CD4-positive, CD25-positive, alpha-beta regulatory T cell (primary cell): ENCODE results near the gene RAD51B. TPM values are rescaled to one million over a fixed set of nuclear protein-coding genes. Genes with fewer than 3 reads are reported as not detected.

Source experiments
- ATAC-seq, 2 donors: fragments of 150-1000 bp; cut with Tn5 transposase; one replicate each; pipeline ENCODE4 v1.10.0; 2021; ENCODE audit warnings: low read depth in 2 of 2, moderate number of reproducible peaks in 2 of 2, moderate library complexity in 1 of 2
- DNase-seq, 3 donors: peaks; one replicate each; pipeline versions ENCODE4 v3.0.0 to v3.0.0-alpha.2; 2012 to 2022; ENCODE audit warnings: mixed read lengths in 1 of 3
- H3K27ac ChIP-seq: one replicate; pipeline ENCODE4 v1.7.0; 2013; ENCODE audit warnings: mild to moderate bottlenecking, low read length; ENCODE audit not compliant: insufficient read depth, poor library complexity, severe bottlenecking
- H3K27me3 ChIP-seq: one replicate; pipeline ENCODE4 v1.7.0; 2013; ENCODE audit warnings: low read length; ENCODE audit not compliant: control insufficient read depth, insufficient read depth
- H3K36me3 ChIP-seq: one replicate; pipeline ENCODE4 v1.7.0; 2013; ENCODE audit warnings: mild to moderate bottlenecking, low read length, moderate library complexity; ENCODE audit not compliant: control insufficient read depth, insufficient read depth
- H3K4me1 ChIP-seq: 2 replicates; pipeline ENCODE4 v1.7.0; 2013; ENCODE audit warnings: mild to moderate bottlenecking, low read length; ENCODE audit not compliant: insufficient read depth, control insufficient read depth, poor library complexity, severe bottlenecking
- H3K4me3 ChIP-seq: one replicate; pipeline ENCODE4 v1.7.0; 2013; ENCODE audit warnings: low read depth, mild to moderate bottlenecking, low read length, moderate library complexity
- H3K9me3 ChIP-seq, 2 experiments: 1 replicate in 1 of 2; 2 replicates in 1 of 2; pipeline ENCODE4 v1.7.0; 2013; ENCODE audit warnings: low read length in 2 of 2, mild to moderate bottlenecking in 1 of 2, moderate library complexity in 1 of 2; ENCODE audit not compliant: control insufficient read depth in 2 of 2
- H3K27ac Mint-ChIP-seq, 3 donors: one replicate each; pipeline ENCODE4 v1.8.0; 2020 to 2022; ENCODE audit warnings: mild to moderate bottlenecking in 3 of 3, mixed read lengths in 3 of 3, moderate library complexity in 2 of 3
- H3K27me3 Mint-ChIP-seq: one replicate; pipeline ENCODE4 v1.8.0; 2022; ENCODE audit warnings: mild to moderate bottlenecking, mixed read lengths
- H3K36me3 Mint-ChIP-seq: one replicate; pipeline ENCODE4 v1.8.0; 2020; ENCODE audit warnings: mixed read lengths
- H3K4me1 Mint-ChIP-seq, 4 donors: one replicate each; pipeline ENCODE4 v1.8.0; 2020 to 2022; ENCODE audit warnings: mixed read lengths in 4 of 4, mild to moderate bottlenecking in 1 of 4
- H3K4me3 Mint-ChIP-seq, 4 donors: one replicate each; pipeline ENCODE4 v1.8.0; 2020 to 2022; ENCODE audit warnings: mild to moderate bottlenecking in 4 of 4, mixed read lengths in 4 of 4, moderate library complexity in 3 of 4
- H3K9me3 Mint-ChIP-seq, 7 donors: one replicate each; pipeline ENCODE4 v1.8.0; 2020 to 2022; ENCODE audit warnings: mixed read lengths in 7 of 7, mild to moderate bottlenecking in 3 of 7, moderate library complexity in 2 of 7
- polyA plus RNA-seq, 4 donors: library from polyadenylated mRNA; unstranded; fragments of 300-500 nt; fragmentation: Illumina TruSeq; gene quantifications; one replicate each; pipeline ENCODE4 v1.2.3, GENCODE V29; 2021
- total RNA-seq: library from RNA; stranded (reverse); gene quantifications from one replicate; pipeline ENCODE4 v1.2.3, GENCODE V29; 2022

Gene RAD51B
- total and polyA plus RNA-seq, 5 donors from 2014 or later = 19.1 to 40.2 (median 28.1) TPM

DNA sequence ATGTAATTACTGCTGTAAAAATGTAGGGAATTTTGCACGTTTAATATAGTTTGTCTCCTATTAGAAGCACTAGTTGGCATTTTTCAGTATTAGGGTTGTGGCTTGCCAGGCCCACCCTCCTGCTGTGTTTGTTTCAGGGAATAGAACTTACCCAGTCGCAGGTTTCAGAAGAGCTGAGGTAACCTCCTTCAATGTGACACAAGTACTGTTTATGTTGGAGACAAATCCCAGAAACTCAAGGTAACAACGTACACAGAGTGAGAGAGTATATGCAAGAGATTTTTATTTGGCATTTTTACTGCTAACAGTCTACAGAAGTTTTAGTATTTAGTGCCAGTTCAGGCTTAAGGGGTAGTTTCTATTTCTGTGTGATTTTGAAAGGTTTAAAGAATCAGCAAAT, 284.3 kb downstream of the RAD51B start:
- ATAC-seq = no peak
- H3K9me3 ChIP-seq = peaks cover 15 to 19% of the 10 kb centered on the region in 2 experiments
- H3K4me1 ChIP-seq = no peaks in the 10 kb centered on the region
- no peaks in the 10 kb centered on the region for H3K27me3 ChIP-seq
- Mint-ChIP-seq H3K27me3 (no peaks in the 10 kb centered on the region), H3K4me3 (no peak overlapping the region), H3K27ac (no peak overlapping the region), H3K4me1 (peaks cover 0 to 11% (median 0%) of the 10 kb centered on the region in 4 donors), H3K36me3 (peaks cover 21% of the 10 kb centered on the region), H3K9me3 (peaks cover 0 to 24% (median 8%) of the 10 kb centered on the region in 7 donors)
- H3K36me3 ChIP-seq = no peaks in the 10 kb centered on the region
- H3K27ac ChIP-seq = no peak overlapping the region
- DNase-seq = no peak
- H3K4me3 ChIP-seq = no peak overlapping the region

DNA sequence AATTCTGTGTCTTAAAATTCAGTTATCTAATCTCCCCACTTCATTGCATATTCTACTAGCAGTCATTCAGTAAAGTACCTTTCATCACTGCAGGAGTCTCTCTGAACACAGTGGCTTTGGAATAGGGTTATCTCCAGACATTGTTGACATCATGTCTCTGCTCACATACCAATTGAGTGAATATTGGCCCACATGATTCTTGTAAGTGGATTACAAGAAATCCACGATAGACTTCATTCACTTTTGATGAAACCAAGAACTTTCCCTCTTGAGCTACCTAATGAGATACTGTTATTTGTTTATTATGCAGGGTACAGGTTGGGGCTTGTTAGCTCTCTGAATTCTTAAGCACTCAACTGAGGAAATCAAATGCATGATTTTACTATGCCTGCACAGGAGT, 284.9 kb downstream of the RAD51B start:
- Mint-ChIP-seq H3K9me3 (peaks cover 0 to 24% (median 8%) of the 10 kb centered on the region in 7 donors), H3K27ac (no peak overlapping the region), H3K4me1 (peaks cover 0 to 11% (median 3%) of the 10 kb centered on the region in 4 donors), H3K4me3 (no peak overlapping the region), H3K36me3 (peaks cover 21% of the 10 kb centered on the region), H3K27me3 (no peaks in the 10 kb centered on the region)
- H3K27ac ChIP-seq = no peak overlapping the region
- no peak for DNase-seq
- H3K4me3 ChIP-seq = no peak overlapping the region
- no peaks in the 10 kb centered on the region for H3K36me3 ChIP-seq
- H3K4me1 ChIP-seq = no peaks in the 10 kb centered on the region
- peaks cover 12 to 19% of the 10 kb centered on the region in 2 experiments for H3K9me3 ChIP-seq
- no peaks in the 10 kb centered on the region for H3K27me3 ChIP-seq
- no peak for ATAC-seq

DNA sequence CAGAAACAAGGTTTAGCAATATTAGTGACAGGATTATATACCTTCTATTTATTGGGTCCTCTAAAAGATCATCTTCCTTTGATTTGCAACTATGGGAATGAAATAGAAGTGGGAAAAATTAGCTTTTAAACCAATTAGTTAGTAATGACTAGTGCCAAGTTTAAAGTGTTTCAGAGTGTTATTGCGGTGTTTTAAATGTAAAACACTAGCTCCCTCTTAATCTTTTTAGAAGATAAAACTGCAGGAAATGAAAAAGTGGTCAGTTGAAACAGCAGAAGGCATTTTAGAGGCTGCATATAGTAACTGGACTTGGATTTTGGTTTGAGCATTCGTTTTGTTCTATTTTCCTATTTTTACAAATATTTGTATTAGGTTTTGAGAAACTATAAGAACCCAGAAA, 286.2 kb downstream of the RAD51B start:
- peaks cover 7 to 19% of the 10 kb centered on the region in 2 experiments for H3K9me3 ChIP-seq
- DNase-seq (no peak), ATAC-seq (no peak)
- no peaks in the 10 kb centered on the region for H3K4me1 ChIP-seq
- H3K4me3 Mint-ChIP-seq = no peak overlapping the region
- no peak overlapping the region for H3K27ac Mint-ChIP-seq
- peaks cover 17% of the 10 kb centered on the region for H3K36me3 Mint-ChIP-seq
- no peaks in the 10 kb centered on the region for H3K27me3 Mint-ChIP-seq
- H3K36me3 ChIP-seq = no peaks in the 10 kb centered on the region
- H3K9me3 Mint-ChIP-seq = peaks cover 0 to 20% (median 3%) of the 10 kb centered on the region in 7 donors
- H3K27ac ChIP-seq = no peak overlapping the region
- peaks cover 2 to 16% (median 7%) of the 10 kb centered on the region in 4 donors for H3K4me1 Mint-ChIP-seq
- H3K4me3 ChIP-seq = no peak overlapping the region
- no peaks in the 10 kb centered on the region for H3K27me3 ChIP-seq

DNA sequence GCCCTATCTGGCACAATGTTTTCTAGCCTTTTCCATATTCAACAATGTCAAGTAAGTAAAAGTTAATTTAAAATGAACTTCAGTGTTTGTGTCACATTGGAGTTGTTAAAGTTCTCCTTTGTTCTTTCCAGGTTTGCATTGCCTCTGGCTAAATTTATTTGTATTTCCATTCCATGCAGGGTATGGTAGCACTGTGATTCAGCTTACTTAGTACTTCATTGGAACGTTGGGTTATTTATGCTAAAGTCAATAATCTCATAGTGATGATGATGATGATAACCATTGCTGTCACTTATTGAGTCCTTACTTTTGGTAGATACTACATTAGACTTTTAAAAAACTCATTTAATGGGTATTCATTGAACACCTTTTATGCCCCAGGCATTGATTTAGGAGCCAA, 286.9 kb downstream of the RAD51B start:
- peaks cover 0 to 13% (median 2%) of the 10 kb centered on the region in 7 donors for H3K9me3 Mint-ChIP-seq
- no peak overlapping the region for H3K27ac Mint-ChIP-seq
- no peaks in the 10 kb centered on the region for H3K27me3 ChIP-seq
- no peaks in the 10 kb centered on the region for H3K27me3 Mint-ChIP-seq
- no peaks in the 10 kb centered on the region for H3K4me1 ChIP-seq
- H3K36me3 Mint-ChIP-seq = peaks cover 13% of the 10 kb centered on the region
- H3K36me3 ChIP-seq = no peaks in the 10 kb centered on the region
- no peak overlapping the region for H3K4me3 ChIP-seq
- H3K9me3 ChIP-seq = peaks cover 2 to 14% of the 10 kb centered on the region in 2 experiments
- H3K4me3 Mint-ChIP-seq = no peak overlapping the region
- DNase-seq (no peak), ATAC-seq (no peak)
- peaks cover 6 to 22% (median 10%) of the 10 kb centered on the region in 4 donors for H3K4me1 Mint-ChIP-seq
- no peak overlapping the region for H3K27ac ChIP-seq

DNA sequence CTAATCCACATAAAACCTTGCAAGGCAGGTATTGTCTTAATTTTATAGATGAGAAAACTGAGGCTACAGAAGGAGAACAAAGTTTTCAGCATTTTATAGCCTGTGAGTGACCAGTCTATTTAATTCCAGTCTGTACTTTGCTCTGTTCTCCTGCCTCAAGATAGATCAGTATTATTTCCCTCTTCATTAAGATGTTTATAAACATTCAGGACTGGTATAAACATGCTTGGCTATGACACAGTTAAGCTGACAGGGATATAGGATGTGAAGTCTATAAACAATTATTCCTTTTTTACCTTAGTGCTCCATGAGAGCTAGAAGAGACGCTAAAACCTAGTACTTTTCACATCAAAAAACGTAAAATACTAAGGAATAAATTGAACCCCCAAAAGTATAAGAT, 287.3 kb downstream of the RAD51B start:
- H3K9me3 ChIP-seq = peaks cover 2 to 9% of the 10 kb centered on the region in 2 experiments
- DNase-seq = no peak
- H3K4me1 Mint-ChIP-seq = peaks cover 10 to 27% (median 12%) of the 10 kb centered on the region in 4 donors
- no peaks in the 10 kb centered on the region for H3K36me3 ChIP-seq
- H3K36me3 Mint-ChIP-seq = peaks cover 13% of the 10 kb centered on the region
- no peak overlapping the region for H3K4me3 ChIP-seq
- no peak for ATAC-seq
- H3K27ac Mint-ChIP-seq = no peak overlapping the region
- H3K4me1 ChIP-seq = no peaks in the 10 kb centered on the region
- H3K27me3 Mint-ChIP-seq = no peaks in the 10 kb centered on the region
- H3K4me3 Mint-ChIP-seq = no peak overlapping the region
- H3K27me3 ChIP-seq = no peaks in the 10 kb centered on the region
- H3K27ac ChIP-seq = no peak overlapping the region
- H3K9me3 Mint-ChIP-seq = peaks cover 0 to 9% (median 2%) of the 10 kb centered on the region in 7 donors

DNA sequence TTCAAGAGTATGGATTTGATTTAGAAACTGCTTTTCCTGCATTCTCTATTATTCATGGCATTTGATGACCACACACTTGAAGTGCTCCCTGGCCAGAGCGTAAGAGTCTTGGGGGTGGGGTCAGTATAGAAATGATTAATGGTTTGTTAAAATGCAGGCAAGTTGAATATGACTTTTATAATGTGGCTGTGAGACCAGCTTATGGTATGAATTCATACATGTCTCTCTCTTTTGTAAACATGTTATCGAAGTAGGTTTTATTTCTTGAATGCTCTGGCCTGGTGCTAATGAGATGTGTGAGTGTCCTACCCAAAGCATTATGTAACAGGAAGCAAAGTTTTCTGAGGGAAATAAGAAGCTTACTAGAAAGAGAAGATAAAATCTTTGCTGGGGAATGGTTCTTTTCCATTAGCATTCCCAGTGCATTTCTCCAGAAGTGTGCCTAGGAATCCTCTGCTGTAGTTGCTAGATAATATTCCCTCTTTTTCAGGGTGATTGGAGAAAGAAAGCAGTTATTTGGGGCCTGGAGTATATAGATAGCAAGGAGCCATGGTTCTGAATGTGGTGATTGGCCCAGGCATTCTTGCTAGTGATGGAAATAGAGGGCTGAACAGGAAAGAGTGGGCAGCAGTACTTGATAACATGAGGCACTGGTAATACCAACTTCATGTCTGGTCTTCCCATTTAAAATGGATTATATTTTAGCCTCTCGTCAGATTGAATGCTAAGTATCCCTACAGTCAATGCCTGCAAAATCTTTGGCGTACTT, 289.7 kb downstream of the RAD51B start:
- DNase-seq = no peak
- H3K4me3 Mint-ChIP-seq = no peak overlapping the region
- no peak for ATAC-seq
- Histone ChIP-seq H3K27ac (no peak overlapping the region), H3K4me1 (no peaks in the 10 kb centered on the region), H3K27me3 (no peaks in the 10 kb centered on the region), H3K4me3 (no peak overlapping the region), H3K36me3 (no peaks in the 10 kb centered on the region), H3K9me3 (no peaks in the 10 kb centered on the region)
- no peaks in the 10 kb centered on the region for H3K27me3 Mint-ChIP-seq
- H3K27ac Mint-ChIP-seq = peak overlapping the region in 1 of 3 donors; percentile 13
- no peaks in the 10 kb centered on the region for H3K9me3 Mint-ChIP-seq
- H3K4me1 Mint-ChIP-seq = peaks cover 5 to 29% (median 13%) of the 10 kb centered on the region in 4 donors
- H3K36me3 Mint-ChIP-seq = no peaks in the 10 kb centered on the region

DNA sequence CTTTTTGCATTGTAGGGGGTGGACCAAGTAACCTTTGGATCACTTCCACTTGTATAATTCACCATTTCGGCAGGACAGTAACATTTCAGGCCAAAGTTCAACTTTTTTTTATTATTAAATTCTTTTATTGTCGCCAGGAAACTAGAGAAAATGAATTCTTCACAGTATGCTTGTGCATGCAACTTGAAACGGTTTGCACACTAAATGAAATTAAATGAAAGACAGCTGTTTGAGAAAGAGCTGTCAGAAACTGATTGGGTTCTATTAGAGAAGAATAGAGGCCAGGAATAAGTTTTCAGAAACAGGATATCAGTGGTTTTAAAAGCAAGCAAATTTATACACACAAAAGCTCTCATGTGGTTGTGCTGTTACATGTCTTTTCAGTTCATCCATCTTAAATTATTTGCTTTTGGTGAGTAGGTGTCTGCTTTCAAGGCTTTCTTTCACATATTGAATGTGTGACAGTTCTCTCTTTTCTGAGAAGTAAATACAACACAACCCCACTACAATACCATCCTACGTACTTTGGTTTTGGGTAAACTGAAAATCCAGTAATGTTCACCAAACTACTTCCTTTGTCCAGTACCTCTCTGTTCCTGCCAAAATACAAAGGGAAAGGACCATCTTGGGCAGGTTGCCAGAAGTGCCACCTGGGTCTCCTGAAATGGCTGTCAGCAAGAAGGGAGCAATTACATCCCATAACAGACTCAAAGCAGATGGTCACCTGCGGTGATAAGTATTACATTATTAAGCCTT, 291.7 kb downstream of the RAD51B start:
- Histone ChIP-seq H3K4me1 (no peaks in the 10 kb centered on the region), H3K9me3 (no peaks in the 10 kb centered on the region), H3K27ac (no peak overlapping the region), H3K36me3 (no peaks in the 10 kb centered on the region), H3K4me3 (no peak overlapping the region), H3K27me3 (no peaks in the 10 kb centered on the region)
- no peak for ATAC-seq
- H3K27ac Mint-ChIP-seq = no peak overlapping the region
- peaks cover 5 to 29% (median 13%) of the 10 kb centered on the region in 4 donors for H3K4me1 Mint-ChIP-seq
- no peaks in the 10 kb centered on the region for H3K27me3 Mint-ChIP-seq
- no peaks in the 10 kb centered on the region for H3K9me3 Mint-ChIP-seq
- no peak overlapping the region for H3K4me3 Mint-ChIP-seq
- H3K36me3 Mint-ChIP-seq = no peaks in the 10 kb centered on the region
- no peak for DNase-seq
